HepG2 (cell line): Measurements from ENCODE around the gene OAF. TPM values are rescaled to one million over a fixed set of nuclear protein-coding genes. Genes with fewer than 3 reads are reported as not detected.
A peak's percentile ranks its signal among the peaks of the same experiment; 100 is the strongest.

Experiments
- ATAC-seq: fragments of 200-7000 bp; cut with Tn5 transposase; 3 replicates; pipeline ENCODE4 v1.9.1; 2020; ENCODE audit warnings: mild to moderate bottlenecking, moderate library complexity
- BruUV-seq: library from RNA; stranded (reverse); fragments of 400-500 nt; replicated peaks from 2 replicates; lab custom pipeline; 2021; lab: Mats Ljungman, UMichigan
- CTCF ChIA-PET: fragments of 300-600 bp; formaldehyde crosslinking; extraction: SDS; loops from one replicate; lab custom pipeline; 2021; ENCODE audit warnings: low total read pairs, inconsistent platforms, low intra/inter-chr PET ratio; lab: Yijun Ruan, JAX
- POLR2A ChIA-PET: fragments of 350-600 bp; sonication (Branson Sonifier 250); formaldehyde crosslinking; loops from one replicate; lab custom pipeline; 2020; ENCODE audit warnings: antibody characterized with exemption, inconsistent platforms; lab: Yijun Ruan, JAX
- DNase-seq: peaks from one replicate; pipeline ENCODE4 v3.0.0-alpha.2; 2015; ENCODE audit warnings: low spot score
- FAIRE-seq: peaks from 3 replicates; lab custom pipeline; 2011; peaks lifted over from hg19 to GRCh38; lab: Jason Lieb, UNC
- H2AFZ ChIP-seq: one replicate; pipeline ENCODE4 v1.6.1; 2011; ENCODE audit warnings: low read length, inconsistent platforms
- H3K27ac ChIP-seq: fragments of 300-600 bp; 3 replicates; pipeline ENCODE4 v1.8.0; 2011; ENCODE audit warnings: mixed run types, mild to moderate bottlenecking, mixed read lengths, low read length, inconsistent platforms; ENCODE audit not compliant: insufficient read depth; ENCODE audit errors: extremely low read length
- H3K27me3 ChIP-seq, 2 experiments: fragments of 200-600 bp in 1 of 2; 2 replicates in 1 of 2; 3 replicates in 1 of 2; pipeline versions ENCODE4 v1.6.0 to v1.8.0; 2011; ENCODE audit warnings: low read length in 2 of 2, mild to moderate bottlenecking in 2 of 2, moderate library complexity in 2 of 2, inconsistent platforms in 1 of 2; ENCODE audit not compliant: insufficient read depth in 2 of 2, control insufficient read depth in 1 of 2
- H3K36me3 ChIP-seq, 2 experiments: fragments of 200-600 bp in 1 of 2; replicated peaks in 1 of 2; 2 replicates in 1 of 2; 3 replicates in 1 of 2; pipeline versions ENCODE4 v1.5.1 to v1.8.0; 2011; ENCODE audit warnings: low read length in 2 of 2, inconsistent platforms in 1 of 2; ENCODE audit not compliant: insufficient read depth in 2 of 2, control insufficient read depth in 1 of 2
- H3K4me1 ChIP-seq: 2 replicates; pipeline ENCODE4 v1.5.1; 2012; ENCODE audit warnings: low read length, inconsistent platforms; ENCODE audit not compliant: insufficient read depth
- H3K4me2 ChIP-seq: 2 replicates; pipeline ENCODE4 v1.6.0; 2011; ENCODE audit warnings: low read depth, low read length, inconsistent platforms
- H3K4me3 ChIP-seq, 3 experiments: fragments of 200-600 bp in 1 of 3; sonication (generic), shearing (Covaris generic) in 1 of 3; replicated peaks in 1 of 3; 2 replicates each; pipeline ENCODE4 v1.5.1; 2011 to 2016; ENCODE audit warnings: low read length in 3 of 3, inconsistent platforms in 2 of 3, low read depth in 2 of 3, mild to moderate bottlenecking in 2 of 3, control low read depth in 1 of 3, mixed read lengths in 1 of 3; ENCODE audit not compliant: insufficient read depth in 1 of 3
- H3K79me2 ChIP-seq: one replicate; pipeline ENCODE4 v1.6.1; 2011; ENCODE audit warnings: low read length, inconsistent platforms; ENCODE audit not compliant: insufficient read depth
- H3K9ac ChIP-seq: 2 replicates; pipeline ENCODE4 v1.6.0; 2011; ENCODE audit warnings: mild to moderate bottlenecking, low read depth, low read length, inconsistent platforms; ENCODE audit not compliant: insufficient read depth
- H3K9me3 ChIP-seq: 2 replicates; pipeline ENCODE4 v1.5.1; 2012; ENCODE audit warnings: mild to moderate bottlenecking, low read length
- H4K20me1 ChIP-seq: 2 replicates; pipeline ENCODE4 v1.6.0; 2011; ENCODE audit warnings: inconsistent platforms, mild to moderate bottlenecking, low read length, moderate library complexity; ENCODE audit not compliant: insufficient read depth
- ADNP ChIP-seq: sonication (generic); formaldehyde crosslinking; IDR thresholded peaks from 2 replicates; pipeline ENCODE4 v1.4.0; 2020; ENCODE audit warnings: missing genetic modification reagents
- CBFB ChIP-seq: sonication (generic); formaldehyde crosslinking; IDR thresholded peaks from 2 replicates; pipeline ENCODE4 v1.4.0; 2020; ENCODE audit warnings: missing genetic modification reagents
- FOXA3 ChIP-seq: IDR thresholded peaks from 2 replicates; pipeline ENCODE4 v1.6.1; 2016; ENCODE audit warnings: missing genetic modification reagents, missing compliant biosample characterization
- MED13 ChIP-seq: sonication (generic); formaldehyde crosslinking; IDR thresholded peaks from 2 replicates; pipeline ENCODE4 v1.5.0; 2020; ENCODE audit warnings: missing genetic modification reagents
- SIN3A ChIP-seq: IDR thresholded peaks from 2 replicates; pipeline ENCODE4 v1.6.1; 2011; ENCODE audit warnings: low read depth, mild to moderate bottlenecking, control low read depth, low read length, borderline replicate concordance
- SMARCC2 ChIP-seq: fragments of 450-650 bp; IDR thresholded peaks from 2 replicates; pipeline ENCODE4 v1.6.1; 2017; ENCODE audit warnings: antibody characterized with exemption, mild to moderate bottlenecking
- SP140L ChIP-seq: sonication (generic); formaldehyde crosslinking; IDR thresholded peaks from 2 replicates; pipeline ENCODE4 v1.4.0; 2020; ENCODE audit warnings: missing genetic modification reagents, borderline replicate concordance
- ZNF30 ChIP-seq: sonication (generic); formaldehyde crosslinking; IDR thresholded peaks from 2 replicates; pipeline ENCODE4 v1.5.0; 2020; ENCODE audit warnings: mild to moderate bottlenecking, missing genetic modification reagents
- ZNF350 ChIP-seq: sonication (generic); formaldehyde crosslinking; IDR thresholded peaks from 2 replicates; pipeline ENCODE4 v1.4.0; 2020; ENCODE audit warnings: mild to moderate bottlenecking, low read depth, missing genetic modification reagents, borderline replicate concordance
- WGBS: methylation state at CpG from one replicate; pipeline ENCODE4 v1.1.6; 2017; ENCODE audit warnings: low lambda C conversion rate; 5-methylcytosine and 5-hydroxymethylcytosine counted together
- in situ Hi-C: cut with HindIII; loops from 2 replicates; pipeline ENCODE4 v1.10.0; 2017; ENCODE audit warnings: low pct_unique_long_range_greater_than_20kb; ENCODE audit not compliant: extremely low pct_ligation_motif_present
- intact Hi-C: fragments of 100-400 bp; cut with micrococcal nuclease; formaldehyde crosslinking; loops from one replicate; pipeline ENCODE4 v1.10.0; 2022; ENCODE audit not compliant: unreplicated experiment
- polyA plus RNA-seq, 8 experiments: library from polyadenylated mRNA; depleted of rRNA in 3 of 8; stranded (reverse) in 7 of 8; unstranded in 1 of 8; fragments of >200 nt; fragmentation: Illumina TruSeq in 4 of 8; extraction: Trizol in 4 of 8; gene quantifications; 2 replicates each; pipeline versions ENCODE4 v1.2.1 to v1.2.3, GENCODE V29; 2011 to 2016; ENCODE audit warnings: low read depth in 4 of 8, missing spikeins in 1 of 8, mixed read lengths in 1 of 8; ENCODE audit not compliant: insufficient read depth in 1 of 8
- total RNA-seq, 5 experiments: library from RNA; depleted of rRNA; stranded (reverse); fragments of >200 nt; fragmentation: Illumina TruSeq; extraction: Trizol; gene quantifications; 2 replicates each; pipeline ENCODE4 v1.2.3, GENCODE V29; 2016; ENCODE audit warnings: low read depth in 1 of 5
- TF ChIP-seq, protein P1 (sequence below): sonication (generic); formaldehyde crosslinking; IDR thresholded peaks from 2 replicates; pipeline ENCODE4 v1.5.1; 2020; ENCODE audit warnings: mild to moderate bottlenecking, missing genetic modification reagents, borderline replicate concordance

Gene OAF
- total and polyA plus RNA-seq, 2 of the 13 experiments (the other 11 are each of a cell fraction or from before 2014, with no cell fraction given) = 63.7 to 94.6 TPM

DNA sequence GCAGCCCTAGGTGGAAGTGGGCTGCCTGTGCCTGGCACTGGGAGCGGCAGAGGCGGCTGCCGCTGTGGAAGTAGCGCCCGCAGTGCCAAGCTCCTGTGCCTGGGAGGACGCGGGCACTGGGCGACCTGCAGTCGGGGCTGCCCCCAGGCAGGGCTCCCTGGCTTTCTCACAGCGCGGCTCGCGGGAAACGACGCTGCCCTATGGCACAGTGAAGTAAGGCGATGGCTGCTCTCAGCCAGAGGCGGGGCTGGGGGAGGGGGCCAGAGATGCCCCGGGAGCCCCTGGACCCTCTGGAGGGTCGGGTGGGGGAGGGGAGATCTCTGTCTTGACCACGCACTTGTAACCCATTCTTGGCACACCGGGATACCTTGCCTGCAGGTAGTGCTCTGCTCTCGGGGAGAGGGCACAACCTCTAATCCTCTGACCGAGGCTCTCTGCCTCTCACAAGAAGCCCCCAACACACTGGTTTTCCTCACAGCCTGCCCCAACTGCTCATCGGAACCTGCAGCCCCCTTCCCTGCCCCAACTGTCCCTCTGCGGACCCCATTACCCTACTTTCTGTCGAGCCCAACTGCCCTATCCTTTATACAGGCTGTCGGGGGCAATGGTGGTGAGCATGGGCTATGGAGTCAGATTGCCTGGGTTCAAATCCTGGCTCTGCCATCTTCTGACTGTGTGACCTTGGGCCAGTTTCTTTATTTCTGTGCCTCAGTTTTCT is 40.7 kb upstream of the OAF start:
- no peak overlapping the region for H2AFZ ChIP-seq
- H3K27ac ChIP-seq = no peak overlapping the region
- FAIRE-seq (no peak), ATAC-seq (no peak), DNase-seq (no peak)
- H3K4me3 ChIP-seq = no peak overlapping the region
- intact Hi-C loops (no loop called here), in situ Hi-C loops (loop anchor here (5.0 kb wide), 2 partner anchors 57 to 132 kb away; no protein-coding TSS in a partner anchor)
- peaks cover 6 to 34% of the 10 kb centered on the region in 2 experiments; a peak in 4 of 5 replicates for H3K27me3 ChIP-seq
- 81% methylated on average over 5 of the region's 27 CpGs for WGBS
- peaks cover 19% of the 10 kb centered on the region for H3K4me1 ChIP-seq
- no peaks in the 10 kb centered on the region for H3K36me3 ChIP-seq
- no peaks in the 10 kb centered on the region for H3K9me3 ChIP-seq
- H3K9ac ChIP-seq = no peak overlapping the region
- ChIA-PET POLR2A (interaction anchor here (1.1 to 1.2 kb wide), 2 partner anchors 15 to 38 kb away, joined by 4 to 5 read pairs; no protein-coding TSS in a partner anchor), CTCF (interaction anchor here (1.2 to 2.1 kb wide), 2 partner anchors 13 to 133 kb away, joined by 3 to 8 read pairs; no protein-coding TSS in a partner anchor)
- no TSS peak for BruUV-seq
- H4K20me1 ChIP-seq = no peaks in the 10 kb centered on the region
- H3K79me2 ChIP-seq = no peaks in the 10 kb centered on the region
- 0 out of 2 replicates have a peak, but pooled peaks have one; percentile 20 for TF ChIP-seq ZNF350 (CRISPR knock-in tag)
- TF ChIP-seq SP140L (CRISPR knock-in tag) = no peak
- H3K4me2 ChIP-seq = no peak overlapping the region

DNA sequence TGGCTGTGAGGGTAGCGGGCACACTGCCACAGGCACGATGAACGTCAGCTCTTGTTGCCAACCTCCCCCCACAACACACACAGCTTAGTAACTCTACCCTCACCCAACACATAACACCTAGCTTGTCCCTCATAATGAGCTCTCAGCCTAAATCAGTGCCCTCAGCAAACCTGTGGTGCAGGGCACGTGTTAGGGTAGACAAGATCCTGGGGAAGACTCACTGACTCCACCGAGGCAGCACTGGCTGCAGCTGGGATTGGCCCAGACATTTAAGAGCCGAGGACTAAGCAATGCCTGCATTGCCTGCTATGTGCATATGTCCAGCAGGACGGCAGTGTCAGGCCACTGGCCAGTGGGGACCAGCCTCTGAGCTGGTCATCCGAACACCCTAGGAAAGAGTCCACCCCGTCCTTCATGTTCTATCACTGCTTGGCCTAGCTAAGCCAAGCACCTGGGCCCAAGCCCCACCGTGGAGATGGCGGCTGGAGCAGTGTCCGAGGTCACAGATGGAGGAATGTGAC is 40.0 kb upstream of the OAF start:
- no peak for FAIRE-seq
- TF ChIP-seq FOXA3 (CRISPR knock-in tag) (no peak), SMARCC2 (no peak), SIN3A (no peak), ZNF30 (no peak), ADNP (CRISPR knock-in tag) (no peak), MED13 (CRISPR knock-in tag) (no peak), CBFB (CRISPR knock-in tag) (no peak)
- TF ChIP-seq, protein P1, sequence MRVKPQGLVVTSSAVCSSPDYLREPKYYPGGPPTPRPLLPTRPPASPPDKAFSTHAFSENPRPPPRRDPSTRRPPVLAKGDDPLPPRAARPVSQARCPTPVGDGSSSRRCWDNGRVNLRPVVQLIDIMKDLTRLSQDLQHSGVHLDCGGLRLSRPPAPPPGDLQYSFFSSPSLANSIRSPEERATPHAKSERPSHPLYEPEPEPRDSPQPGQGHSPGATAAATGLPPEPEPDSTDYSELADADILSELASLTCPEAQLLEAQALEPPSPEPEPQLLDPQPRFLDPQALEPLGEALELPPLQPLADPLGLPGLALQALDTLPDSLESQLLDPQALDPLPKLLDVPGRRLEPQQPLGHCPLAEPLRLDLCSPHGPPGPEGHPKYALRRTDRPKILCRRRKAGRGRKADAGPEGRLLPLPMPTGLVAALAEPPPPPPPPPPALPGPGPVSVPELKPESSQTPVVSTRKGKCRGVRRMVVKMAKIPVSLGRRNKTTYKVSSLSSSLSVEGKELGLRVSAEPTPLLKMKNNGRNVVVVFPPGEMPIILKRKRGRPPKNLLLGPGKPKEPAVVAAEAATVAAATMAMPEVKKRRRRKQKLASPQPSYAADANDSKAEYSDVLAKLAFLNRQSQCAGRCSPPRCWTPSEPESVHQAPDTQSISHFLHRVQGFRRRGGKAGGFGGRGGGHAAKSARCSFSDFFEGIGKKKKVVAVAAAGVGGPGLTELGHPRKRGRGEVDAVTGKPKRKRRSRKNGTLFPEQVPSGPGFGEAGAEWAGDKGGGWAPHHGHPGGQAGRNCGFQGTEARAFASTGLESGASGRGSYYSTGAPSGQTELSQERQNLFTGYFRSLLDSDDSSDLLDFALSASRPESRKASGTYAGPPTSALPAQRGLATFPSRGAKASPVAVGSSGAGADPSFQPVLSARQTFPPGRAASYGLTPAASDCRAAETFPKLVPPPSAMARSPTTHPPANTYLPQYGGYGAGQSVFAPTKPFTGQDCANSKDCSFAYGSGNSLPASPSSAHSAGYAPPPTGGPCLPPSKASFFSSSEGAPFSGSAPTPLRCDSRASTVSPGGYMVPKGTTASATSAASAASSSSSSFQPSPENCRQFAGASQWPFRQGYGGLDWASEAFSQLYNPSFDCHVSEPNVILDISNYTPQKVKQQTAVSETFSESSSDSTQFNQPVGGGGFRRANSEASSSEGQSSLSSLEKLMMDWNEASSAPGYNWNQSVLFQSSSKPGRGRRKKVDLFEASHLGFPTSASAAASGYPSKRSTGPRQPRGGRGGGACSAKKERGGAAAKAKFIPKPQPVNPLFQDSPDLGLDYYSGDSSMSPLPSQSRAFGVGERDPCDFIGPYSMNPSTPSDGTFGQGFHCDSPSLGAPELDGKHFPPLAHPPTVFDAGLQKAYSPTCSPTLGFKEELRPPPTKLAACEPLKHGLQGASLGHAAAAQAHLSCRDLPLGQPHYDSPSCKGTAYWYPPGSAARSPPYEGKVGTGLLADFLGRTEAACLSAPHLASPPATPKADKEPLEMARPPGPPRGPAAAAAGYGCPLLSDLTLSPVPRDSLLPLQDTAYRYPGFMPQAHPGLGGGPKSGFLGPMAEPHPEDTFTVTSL (CRISPR knock-in tag) = no peak

More for the DNA sequence above, 40.0 kb upstream of the OAF start:
- no peak overlapping the region for H3K9ac ChIP-seq
- H2AFZ ChIP-seq = no peak overlapping the region
- no peaks in the 10 kb centered on the region for H3K9me3 ChIP-seq
- CTCF ChIA-PET = interaction anchor here (1.2 kb wide), 1 partner anchor 12 kb away, joined by 3 read pairs; no protein-coding TSS in a partner anchor
- no peaks in the 10 kb centered on the region for H3K79me2 ChIP-seq
- peaks cover 19% of the 10 kb centered on the region for H3K4me1 ChIP-seq
- no peak for ATAC-seq
- POLR2A ChIA-PET = interaction anchor here (1.1 to 1.2 kb wide), 2 partner anchors 14 to 37 kb away, joined by 4 to 5 read pairs; no protein-coding TSS in a partner anchor
- H3K27ac ChIP-seq = no peak overlapping the region
- no peaks in the 10 kb centered on the region for H4K20me1 ChIP-seq
- DNase-seq = no peak
- intact Hi-C loops (loop anchor here (1.0 kb wide), 1 partner anchor 132 kb away; no protein-coding TSS in a partner anchor), in situ Hi-C loops (loop anchor here (5.0 kb wide), 2 partner anchors 56 to 132 kb away; no protein-coding TSS in a partner anchor)
- H3K36me3 ChIP-seq = no peaks in the 10 kb centered on the region
- BruUV-seq = no TSS peak
- peaks cover 6 to 34% of the 10 kb centered on the region in 2 experiments; a peak in 4 of 5 replicates for H3K27me3 ChIP-seq
- no peak overlapping the region for H3K4me3 ChIP-seq
- no peak overlapping the region for H3K4me2 ChIP-seq
- 59% methylated on average over 10 of the region's 12 CpGs for WGBS
